IMR-90 (cell line): ENCODE results near the gene ADAMTS6. TPM values are rescaled to one million over a fixed set of nuclear protein-coding genes. Genes with fewer than 3 reads are reported as not detected.
A peak's percentile ranks its signal among the peaks of the same experiment; 100 is the strongest.

Experiments
- ATAC-seq: fragments of 200-7000 bp; cut with Tn5 transposase; 2 replicates; pipeline ENCODE4 v1.9.1; 2020; ENCODE audit warnings: low read depth, mild to moderate bottlenecking, moderate library complexity
- BruUV-seq: library from RNA; stranded (reverse); fragments of 400-500 nt; replicated peaks from 2 replicates; lab custom pipeline; 2021; lab: Mats Ljungman, UMichigan
- CTCF ChIA-PET: fragments of 300-600 bp; formaldehyde crosslinking; extraction: SDS; loops from one replicate; lab custom pipeline; 2021; ENCODE audit warnings: antibody characterized with exemption; lab: Yijun Ruan, JAX
- POLR2A ChIA-PET: fragments of 300-600 bp; sonication (Branson Sonifier 250); formaldehyde crosslinking; loops from one replicate; lab custom pipeline; 2022; ENCODE audit warnings: antibody characterized with exemption; ENCODE audit not compliant: unreplicated experiment; lab: Charles Lee
- DNase-seq: peaks from one replicate; pipeline ENCODE4 v3.0.0; 2013
- H2AFZ ChIP-seq: replicated peaks from 2 replicates; pipeline ENCODE3; 2013; ENCODE audit warnings: low read length, mild to moderate bottlenecking; ENCODE audit not compliant: poor library complexity
- H2AK5ac ChIP-seq: 2 replicates; pipeline ENCODE4 v1.6.1; 2013; ENCODE audit warnings: low read depth, low read length, inconsistent platforms
- H2AK9ac ChIP-seq: replicated peaks from 2 replicates; pipeline ENCODE3; 2013; ENCODE audit warnings: mild to moderate bottlenecking, low read depth, low read length, moderate library complexity; ENCODE audit not compliant: poor library complexity
- H2BK120ac ChIP-seq: 2 replicates; pipeline ENCODE4 v1.6.1; 2013; ENCODE audit warnings: low read depth, low read length, inconsistent platforms
- H2BK15ac ChIP-seq: 3 replicates; pipeline ENCODE4 v1.6.1; 2013; ENCODE audit warnings: low read depth, low read length, inconsistent platforms
- H2BK20ac ChIP-seq: 2 replicates; pipeline ENCODE4 v1.6.1; 2013; ENCODE audit warnings: low read depth, mild to moderate bottlenecking, inconsistent platforms, low read length, moderate library complexity
- H2BK5ac ChIP-seq: 2 replicates; pipeline ENCODE4 v1.6.1; 2013; ENCODE audit warnings: mild to moderate bottlenecking, low read depth, low read length, inconsistent platforms; ENCODE audit not compliant: poor library complexity, severe bottlenecking
- H3K14ac ChIP-seq: replicated peaks from 2 replicates; pipeline ENCODE4 v1.6.1; 2013; ENCODE audit warnings: low read depth, low read length, inconsistent platforms
- H3K18ac ChIP-seq: 2 replicates; pipeline ENCODE4 v1.6.1; 2013; ENCODE audit warnings: low read depth, low read length, control low read depth
- H3K23ac ChIP-seq: 2 replicates; pipeline ENCODE4 v1.6.1; 2013; ENCODE audit warnings: low read depth, low read length, inconsistent platforms
- H3K27ac ChIP-seq: 2 replicates; pipeline ENCODE4 v1.5.1; 2013; ENCODE audit warnings: mild to moderate bottlenecking, control low read depth, low read length; ENCODE audit not compliant: insufficient read depth
- H3K27me3 ChIP-seq: 2 replicates; pipeline ENCODE4 v1.6.1; 2013; ENCODE audit warnings: low read length; ENCODE audit not compliant: control insufficient read depth, insufficient read depth
- H3K36me3 ChIP-seq: 2 replicates; pipeline ENCODE4 v1.6.1; 2013; ENCODE audit warnings: low read length, mixed read lengths; ENCODE audit not compliant: control insufficient read depth, insufficient read depth
- H3K4ac ChIP-seq: 2 replicates; pipeline ENCODE4 v1.6.1; 2013; ENCODE audit warnings: low read depth, low read length, inconsistent platforms
- H3K4me1 ChIP-seq: 2 replicates; pipeline ENCODE4 v1.6.1; 2013; ENCODE audit warnings: low read length, mixed read lengths; ENCODE audit not compliant: control insufficient read depth, insufficient read depth
- H3K4me2 ChIP-seq: 2 replicates; pipeline ENCODE4 v1.6.1; 2013; ENCODE audit warnings: low read depth, mild to moderate bottlenecking, control low read depth, low read length, moderate library complexity
- H3K4me3 ChIP-seq: 2 replicates; pipeline ENCODE4 v1.5.1; 2013; ENCODE audit warnings: low read depth, mild to moderate bottlenecking, control low read depth, low read length, moderate library complexity; ENCODE audit not compliant: insufficient read depth
- H3K56ac ChIP-seq: 2 replicates; pipeline ENCODE4 v1.6.1; 2013; ENCODE audit warnings: low read length, inconsistent platforms; ENCODE audit not compliant: insufficient read depth; ENCODE audit errors: extremely low read depth
- H3K79me1 ChIP-seq, 2 experiments: 2 replicates each; pipeline ENCODE4 v1.6.1; 2013; ENCODE audit warnings: low read length in 2 of 2, inconsistent platforms in 1 of 2, low read depth in 1 of 2
- H3K9ac ChIP-seq: 2 replicates; pipeline ENCODE4 v1.6.1; 2013; ENCODE audit warnings: low read depth, low read length, control low read depth
- H3K9me1 ChIP-seq: 2 replicates; pipeline ENCODE4 v1.6.1; 2013; ENCODE audit warnings: low read length, inconsistent platforms; ENCODE audit not compliant: insufficient read depth
- H3K9me3 ChIP-seq: 2 replicates; pipeline ENCODE4 v1.6.1; 2013; ENCODE audit warnings: low read length; ENCODE audit not compliant: control insufficient read depth, insufficient read depth
- H4K20me1 ChIP-seq: 2 replicates; pipeline ENCODE4 v1.6.1; 2013; ENCODE audit warnings: low read length, inconsistent platforms; ENCODE audit not compliant: insufficient read depth
- H4K5ac ChIP-seq: 2 replicates; pipeline ENCODE4 v1.6.1; 2013; ENCODE audit warnings: mild to moderate bottlenecking, low read depth, low read length, control low read depth
- H4K8ac ChIP-seq, 2 experiments: 2 replicates each; pipeline ENCODE4 v1.6.1; 2013; ENCODE audit warnings: low read depth in 2 of 2, low read length in 2 of 2, control low read depth in 1 of 2, inconsistent platforms in 1 of 2
- H4K91ac ChIP-seq: 2 replicates; pipeline ENCODE4 v1.6.1; 2013; ENCODE audit warnings: low read depth, low read length, inconsistent platforms; ENCODE audit not compliant: insufficient read depth
- BHLHE40 ChIP-seq: fragments of 150-350 bp; IDR thresholded peaks from 2 replicates; pipeline ENCODE4 v1.6.1; 2016; ENCODE audit warnings: mild to moderate bottlenecking, low read depth, low read length
- CHD1 ChIP-seq: IDR thresholded peaks from 2 replicates; pipeline ENCODE4 v1.6.1; 2012; ENCODE audit warnings: low read depth, low read length, improper control_type of control experiment
- WGBS, 2 experiments: methylation state at CpG; one replicate each; pipeline versions ENCODE4 v1.1.5 to v1.1.7; 2013; ENCODE audit warnings: missing lambda C conversion rate in 2 of 2; ENCODE audit not compliant: insufficient read length in 1 of 2; ENCODE audit errors: extremely low coverage in 2 of 2; 5-methylcytosine and 5-hydroxymethylcytosine counted together
- dilution Hi-C: fragments of 300-500 bp; cut with HindIII; formaldehyde crosslinking; loops from one replicate; pipeline ENCODE4 v1.14.3; 2018; ENCODE audit warnings: low sequenced_read_pairs; ENCODE audit not compliant: unreplicated experiment
- in situ Hi-C: fragments of 300-500 bp; cut with MboI; formaldehyde crosslinking; loops from 3 replicates; pipeline ENCODE4 v1.14.3; 2019; ENCODE audit warnings: low sequenced_read_pairs, inconsistent platforms, mixed read lengths
- intact Hi-C: fragments of 100-400 bp; cut with micrococcal nuclease; formaldehyde crosslinking; loops from 2 replicates; pipeline ENCODE4 v1.10.0; 2022
- polyA plus RNA-seq, 3 experiments: library from polyadenylated mRNA; depleted of rRNA; stranded (reverse); fragments of >200 nt; gene quantifications; 2 replicates each; pipeline ENCODE4 v1.2.3, GENCODE V29; 2012; ENCODE audit warnings: low replicate concordance in 1 of 3
- total RNA-seq: library from RNA; depleted of rRNA; stranded (reverse); fragments of >200 nt; gene quantifications from 2 replicates; pipeline ENCODE4 v1.2.3, GENCODE V29; 2012
- TF ChIP-seq, protein P1 (sequence below): fragments of 150-350 bp; IDR thresholded peaks from 2 replicates; pipeline ENCODE4 v1.6.1; 2016; ENCODE audit warnings: low read depth, mild to moderate bottlenecking, low read length, moderate library complexity, borderline replicate concordance

Gene ADAMTS6
- total and polyA plus RNA-seq, 2 of the 4 experiments (the other 2 are of a cell fraction) = 23.9 to 173 TPM

DNA sequence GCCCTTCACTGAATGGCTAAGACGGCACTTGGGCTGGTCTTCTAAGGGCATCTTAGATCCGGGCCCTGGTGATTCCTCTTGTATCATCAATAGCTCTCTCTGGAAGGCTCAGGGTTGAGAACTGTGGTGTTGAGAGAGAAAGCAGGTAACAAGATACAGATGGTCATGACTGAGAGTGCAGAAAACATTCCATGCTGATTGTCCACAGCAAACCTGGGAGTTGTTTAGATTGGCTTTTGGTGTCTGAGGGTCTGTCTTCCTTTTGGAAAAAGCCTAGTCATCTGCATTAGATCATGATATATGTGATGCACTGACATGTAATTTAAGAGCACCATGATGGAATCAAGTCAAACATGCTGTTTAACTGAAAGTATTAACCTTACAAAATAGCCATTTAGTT lies 331.9 kb downstream of the ADAMTS6 start:
- H3K56ac ChIP-seq = no peak overlapping the region
- no peak overlapping the region; the same call in 1 of the 2 replicates for H2AK5ac ChIP-seq
- H2BK120ac ChIP-seq = no peak overlapping the region
- peaks cover 2% of the 10 kb centered on the region; the same call in 1 of the 2 replicates for H3K36me3 ChIP-seq
- H4K8ac ChIP-seq = peak overlapping the region in 1 of 2 experiments; percentile 40; a peak in 2 of 4 replicates
- H3K18ac ChIP-seq = peak overlapping the region; percentile 22; the same call in 1 of the 2 replicates
- no peak overlapping the region for H3K23ac ChIP-seq
- no peak overlapping the region for H2BK20ac ChIP-seq
- H3K27me3 ChIP-seq = no peaks in the 10 kb centered on the region
- H2AFZ ChIP-seq = no peak overlapping the region
- TF ChIP-seq CHD1 (no peak), BHLHE40 (no peak)
- TF ChIP-seq, protein P1, sequence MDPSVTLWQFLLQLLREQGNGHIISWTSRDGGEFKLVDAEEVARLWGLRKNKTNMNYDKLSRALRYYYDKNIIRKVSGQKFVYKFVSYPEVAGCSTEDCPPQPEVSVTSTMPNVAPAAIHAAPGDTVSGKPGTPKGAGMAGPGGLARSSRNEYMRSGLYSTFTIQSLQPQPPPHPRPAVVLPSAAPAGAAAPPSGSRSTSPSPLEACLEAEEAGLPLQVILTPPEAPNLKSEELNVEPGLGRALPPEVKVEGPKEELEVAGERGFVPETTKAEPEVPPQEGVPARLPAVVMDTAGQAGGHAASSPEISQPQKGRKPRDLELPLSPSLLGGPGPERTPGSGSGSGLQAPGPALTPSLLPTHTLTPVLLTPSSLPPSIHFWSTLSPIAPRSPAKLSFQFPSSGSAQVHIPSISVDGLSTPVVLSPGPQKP = no peak
- H3K27ac ChIP-seq = no peak overlapping the region
- ChIA-PET POLR2A (no interaction called here), CTCF (interaction anchor here (1.1 kb wide), 1 partner anchor 13 kb away, joined by 3 read pairs; no protein-coding TSS in a partner anchor)
- no peaks in the 10 kb centered on the region for H4K20me1 ChIP-seq
- H4K5ac ChIP-seq = peak overlapping the region; percentile 31; the same call in 1 of the 2 replicates
- H4K91ac ChIP-seq = no peak overlapping the region; the same call in 1 of the 2 replicates
- peak overlapping the region; percentile 25; the same call in 1 of the 2 replicates for H3K4ac ChIP-seq
- no TSS peak for BruUV-seq
- intact Hi-C loops (no loop called here), in situ Hi-C loops (no loop called here), dilution Hi-C loops (no loop called here)
- no peak overlapping the region for H3K4me2 ChIP-seq
- no peak overlapping the region for H2BK15ac ChIP-seq
- 0 out of 2 replicates have a peak overlapping the region, but pooled peaks have one; percentile 36 for H3K14ac ChIP-seq
- H3K9ac ChIP-seq = no peak overlapping the region
- H2BK5ac ChIP-seq = peak overlapping the region; percentile 47
- no peaks in the 10 kb centered on the region for H3K9me3 ChIP-seq
- DNase-seq (peak; percentile 23), ATAC-seq (no peak)
- 86% methylated on average over 1 of the region's 2 CpGs; no CpG with 5 or more reads in 1 of the 2 experiments for WGBS, 2 experiments
- H3K9me1 ChIP-seq = no peaks in the 10 kb centered on the region
- H3K4me1 ChIP-seq = peaks cover 15% of the 10 kb centered on the region
- no peak overlapping the region for H3K4me3 ChIP-seq
- no peak overlapping the region for H2AK9ac ChIP-seq
- peaks cover 5 to 27% of the 10 kb centered on the region in 2 experiments for H3K79me1 ChIP-seq
